ENCODE data around the gene KRTAP12-4. TPM values are rescaled to one million over a fixed set of nuclear protein-coding genes. Genes with fewer than 3 reads are reported as not detected.
"Not testable (repeated sequence)": the region's sequence is repeated elsewhere in the genome, so short reads cannot be mapped to it uniquely, and the experiment has no call there.

The KRTAP12-4 gene
- total and polyA plus RNA-seq, 2 experiments from 2014 or later = not detected

DNA sequence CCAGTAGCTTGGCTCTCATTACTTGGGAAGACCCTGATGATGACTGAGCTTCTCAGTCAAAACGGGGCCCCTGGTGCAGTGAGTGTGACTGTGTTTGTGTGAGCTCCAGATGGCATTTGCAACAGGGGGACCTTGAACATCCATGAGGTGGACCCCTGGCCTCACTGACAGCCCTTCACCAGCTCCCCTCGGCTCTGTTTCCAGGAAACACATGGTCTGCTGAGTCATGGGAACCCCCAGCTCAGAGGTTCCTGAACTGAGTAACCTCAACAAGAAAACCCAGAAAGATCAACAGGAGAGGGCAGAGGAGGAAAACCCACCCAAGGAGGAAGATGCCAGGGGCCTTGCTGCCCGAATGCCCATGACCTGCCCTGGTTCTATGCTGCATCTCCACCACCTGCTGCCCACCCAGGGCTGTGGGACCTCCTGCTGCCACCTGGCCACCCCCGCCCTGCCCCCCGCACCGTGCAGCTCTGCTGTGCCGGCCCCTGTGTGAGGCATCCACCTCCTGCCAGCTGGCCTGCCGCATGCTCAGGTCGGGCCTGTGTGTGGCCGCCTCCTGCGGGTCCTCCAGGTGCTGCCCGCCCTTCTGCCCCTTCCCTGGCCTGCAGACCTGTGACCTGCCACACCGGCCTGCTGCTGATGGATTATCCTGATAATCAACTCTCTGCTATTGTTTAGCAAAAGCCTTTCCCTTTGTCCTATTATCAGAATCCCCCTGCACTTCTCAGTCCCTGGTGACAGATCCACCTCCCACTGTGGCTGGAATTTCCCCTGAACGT, 31.7 kb upstream of the KRTAP12-4 start:
- no peaks in the 10 kb centered on the region for H3K79me2 ChIP-seq (ENCODE audit: insufficient read depth)
- H3K4me1 ChIP-seq (ENCODE audit: insufficient read depth) = no peaks in the 10 kb centered on the region
- H3K27me3 ChIP-seq (replicated peaks; ENCODE audit: insufficient read depth) = peaks cover 33% of the 10 kb centered on the region
- no peak for DNase-seq
- no peaks in the 10 kb centered on the region for H4K20me1 ChIP-seq (ENCODE audit: insufficient read depth)
- TF ChIP-seq EZH2phosphoT487 (IDR thresholded peaks at IDR 0.05; ENCODE audit: insufficient read depth, low read depth) (no peak), EZH2 (IDR thresholded peaks at IDR 0.05; ENCODE audit: insufficient read depth, poor library complexity, severe bottlenecking) (no peak)
- 4 to 11% methylated on average over 11 to 14 of the region's 14 CpGs for WGBS, 2 experiments (ENCODE audit: low coverage in 1 of 2, low lambda C conversion rate in 2 of 2, missing lambda C conversion rate in 2 of 2)
- no peaks in the 10 kb centered on the region for H3K9me2 ChIP-seq (ENCODE audit: insufficient read depth)
- no peak overlapping the region for H2AFZ ChIP-seq
- no peaks in the 10 kb centered on the region for H3K9me3 ChIP-seq (ENCODE audit: low read depth)
- H3K36me3 ChIP-seq (ENCODE audit: low read depth) = no peaks in the 10 kb centered on the region
- H3K27ac ChIP-seq = no peak overlapping the region
- no peaks in the 10 kb centered on the region for H3F3A ChIP-seq (ENCODE audit: insufficient read depth)
- H3K4me2 ChIP-seq (ENCODE audit: unreplicated experiment) = no peak overlapping the region
- no peak overlapping the region for H3K9ac ChIP-seq
- no peak overlapping the region for H3K4me3 ChIP-seq
- in situ Hi-C loops (cut with MboI) = no loop called here

DNA sequence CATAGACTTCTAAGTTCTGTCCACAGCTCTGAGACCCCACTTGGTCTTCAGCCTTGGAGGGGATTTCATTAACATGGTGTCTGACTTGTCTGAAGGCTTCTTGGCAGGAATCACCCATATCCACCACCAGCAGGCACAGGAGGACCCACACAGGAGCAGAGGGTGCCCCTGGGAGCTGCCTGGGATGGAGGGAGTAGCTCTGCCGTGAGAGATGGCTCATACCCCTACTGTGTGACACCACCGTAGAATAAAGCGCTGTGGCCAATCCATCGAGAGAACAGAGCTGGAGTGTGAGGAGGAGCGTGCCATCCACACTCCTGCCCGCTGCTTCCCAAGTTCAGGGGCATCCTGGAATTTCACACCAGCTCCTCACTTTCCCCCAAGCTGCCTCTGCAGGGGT, 30.6 kb upstream of the KRTAP12-4 start:
- H2AFZ ChIP-seq; H3K4me3 ChIP-seq; H3K9me2 ChIP-seq (ENCODE audit: insufficient read depth); H3K36me3 ChIP-seq (ENCODE audit: low read depth); H3K9me3 ChIP-seq (ENCODE audit: low read depth); H3F3A ChIP-seq (ENCODE audit: insufficient read depth); H3K4me1 ChIP-seq (ENCODE audit: insufficient read depth); H3K79me2 ChIP-seq (ENCODE audit: insufficient read depth); H3K9ac ChIP-seq; H4K20me1 ChIP-seq (ENCODE audit: insufficient read depth); in situ Hi-C loops (cut with MboI); H3K4me2 ChIP-seq (ENCODE audit: unreplicated experiment); H3K27ac ChIP-seq; DNase-seq: not testable (repeated sequence)
- 18 to 52% methylated on average over 3 to 6 of the region's 6 CpGs for WGBS, 2 experiments (ENCODE audit: low coverage in 1 of 2, low lambda C conversion rate in 2 of 2, missing lambda C conversion rate in 2 of 2)
- peaks cover 36% of the 10 kb centered on the region for H3K27me3 ChIP-seq (replicated peaks; ENCODE audit: insufficient read depth)

GRCh38 chr21:44684483-44684882, 30.0 kb upstream of the KRTAP12-4 start:
- H3K9me2 ChIP-seq (ENCODE audit: insufficient read depth) = no peaks in the 10 kb centered on the region
- no peaks in the 10 kb centered on the region for H3K9me3 ChIP-seq (ENCODE audit: low read depth)
- no peaks in the 10 kb centered on the region for H4K20me1 ChIP-seq (ENCODE audit: insufficient read depth)
- H3K4me1 ChIP-seq (ENCODE audit: insufficient read depth) = no peaks in the 10 kb centered on the region
- 30 to 38% methylated on average over 6 of the region's 6 CpGs for WGBS, 2 experiments (ENCODE audit: low coverage in 1 of 2, low lambda C conversion rate in 2 of 2, missing lambda C conversion rate in 2 of 2)
- no peak for DNase-seq
- in situ Hi-C loops (cut with MboI) = no loop called here
- no peaks in the 10 kb centered on the region for H3K36me3 ChIP-seq (ENCODE audit: low read depth)
- TF ChIP-seq EZH2 (IDR thresholded peaks at IDR 0.05; ENCODE audit: insufficient read depth, poor library complexity, severe bottlenecking) = no peak
- TF ChIP-seq EZH2phosphoT487 (IDR thresholded peaks at IDR 0.05; ENCODE audit: insufficient read depth, low read depth) = no peak
- H2AFZ ChIP-seq = no peak overlapping the region
- peaks cover 40% of the 10 kb centered on the region for H3K27me3 ChIP-seq (replicated peaks; ENCODE audit: insufficient read depth)
- no peaks in the 10 kb centered on the region for H3F3A ChIP-seq (ENCODE audit: insufficient read depth)
- no peak overlapping the region for H3K27ac ChIP-seq
- no peaks in the 10 kb centered on the region for H3K79me2 ChIP-seq (ENCODE audit: insufficient read depth)
- H3K4me2 ChIP-seq (ENCODE audit: unreplicated experiment) = no peak overlapping the region
- no peak overlapping the region for H3K4me3 ChIP-seq
- H3K9ac ChIP-seq = no peak overlapping the region

DNA sequence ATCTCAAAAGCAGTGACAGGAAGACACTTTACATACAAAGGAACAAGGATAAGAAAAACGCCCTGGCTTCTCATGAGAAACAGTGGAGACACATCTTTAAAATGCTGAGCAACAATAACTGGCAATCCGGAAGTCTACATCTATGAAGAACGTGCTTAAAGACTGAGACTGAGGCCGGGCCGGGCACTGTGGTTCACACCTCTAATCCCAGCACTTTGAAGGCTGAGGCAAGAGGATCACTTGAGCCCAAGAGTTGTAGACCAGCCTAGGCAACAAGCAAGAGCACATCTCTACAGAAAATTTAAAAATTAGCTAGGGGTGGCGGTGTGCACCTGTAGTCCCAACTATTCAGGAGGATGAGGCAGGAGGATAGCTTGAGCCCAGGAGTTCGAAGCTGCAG, 29.6 kb upstream of the KRTAP12-4 start:
- no peak for DNase-seq
- 34 to 42% methylated on average over 7 of the region's 7 CpGs for WGBS, 2 experiments (ENCODE audit: low coverage in 1 of 2, low lambda C conversion rate in 2 of 2, missing lambda C conversion rate in 2 of 2)
- H3K9ac ChIP-seq = no peak overlapping the region
- no peak overlapping the region for H3K4me2 ChIP-seq (ENCODE audit: unreplicated experiment)
- H2AFZ ChIP-seq = no peak overlapping the region
- H3K27me3 ChIP-seq (replicated peaks; ENCODE audit: insufficient read depth) = peaks cover 41% of the 10 kb centered on the region
- no peaks in the 10 kb centered on the region for H3F3A ChIP-seq (ENCODE audit: insufficient read depth)
- no peaks in the 10 kb centered on the region for H4K20me1 ChIP-seq (ENCODE audit: insufficient read depth)
- H3K4me1 ChIP-seq (ENCODE audit: insufficient read depth) = no peaks in the 10 kb centered on the region
- H3K27ac ChIP-seq = no peak overlapping the region
- H3K36me3 ChIP-seq (ENCODE audit: low read depth) = no peaks in the 10 kb centered on the region
- no peaks in the 10 kb centered on the region for H3K9me2 ChIP-seq (ENCODE audit: insufficient read depth)
- in situ Hi-C loops (cut with MboI) = no loop called here
- TF ChIP-seq EZH2 (IDR thresholded peaks at IDR 0.05; ENCODE audit: insufficient read depth, poor library complexity, severe bottlenecking) (no peak), EZH2phosphoT487 (IDR thresholded peaks at IDR 0.05; ENCODE audit: insufficient read depth, low read depth) (no peak)
- no peaks in the 10 kb centered on the region for H3K9me3 ChIP-seq (ENCODE audit: low read depth)
- H3K4me3 ChIP-seq = no peak overlapping the region
- H3K79me2 ChIP-seq (ENCODE audit: insufficient read depth) = no peaks in the 10 kb centered on the region
